Omental fat pad (tissue), 4 donors: ENCODE data around the gene CD248. TPM values are rescaled to one million over a fixed set of nuclear protein-coding genes. Genes with fewer than 3 reads are reported as not detected.

Experiments
- ATAC-seq: fragments of 150-250 bp; one replicate; pipeline ENCODE4 v1.9.1; 2016; ENCODE audit warnings: mild to moderate bottlenecking, moderate library complexity; ENCODE audit not compliant: low FRiP score
- DNase-seq: peaks from one replicate; pipeline ENCODE4 v3.0.0-alpha.2; 2019; ENCODE audit warnings: low spot score
- CTCF ChIP-seq, 3 donors: fragments of 450-650 bp; IDR thresholded peaks; one replicate each; pipeline ENCODE4 v1.5.1; 2016 to 2017; ENCODE audit warnings: antibody characterized with exemption in 3 of 3, mild to moderate bottlenecking in 3 of 3, moderate library complexity in 2 of 3
- total RNA-seq, 4 donors: library from RNA; depleted of rRNA; stranded (reverse); fragments of >200 nt; gene quantifications; one replicate each; pipeline ENCODE4 v1.1.0, GENCODE V29; 2016

The CD248 gene
- total RNA-seq, 4 donors from 2014 or later: 43.2 to 107 (median 70.7) TPM

GRCh38 chr11:66331542-66332370 is 14.9 kb upstream of the CD248 start:
- no peak for TF ChIP-seq CTCF (IDR thresholded peaks at IDR 0.05)
- DNase-seq (no peak), ATAC-seq (no peak)

- no peak for TF ChIP-seq CTCF (IDR thresholded peaks at IDR 0.05)
- no peak for ATAC-seq
- DNase-seq: no peak
These were observed 14.1 kb upstream of the CD248 start for GRCh38 chr11:66330931-66331330.

GRCh38 chr11:66329165-66329673 is 12.4 kb upstream of the CD248 start:
- no peak for TF ChIP-seq CTCF (IDR thresholded peaks at IDR 0.05)
- ATAC-seq: no peak
- DNase-seq: no peak

- DNase-seq (peak; percentile 65), ATAC-seq (peak; percentile 66)
- TF ChIP-seq CTCF (IDR thresholded peaks at IDR 0.05): peak in 2 of 3 donors; percentile 97 to 98
These were observed 11.7 kb upstream of the CD248 start for GRCh38 chr11:66328302-66329144.

- TF ChIP-seq CTCF (IDR thresholded peaks at IDR 0.05): no peak
- DNase-seq: no peak
- no peak for ATAC-seq
These were observed 11.1 kb upstream of the CD248 start for GRCh38 chr11:66328031-66328301.

- DNase-seq: no peak
- ATAC-seq: peak; percentile 58
- no peak for TF ChIP-seq CTCF (IDR thresholded peaks at IDR 0.05)
These were observed 10.6 kb upstream of the CD248 start for GRCh38 chr11:66327171-66328030.
